NCI-H510A treated with DMSO at 0.1 percent for 48 hours (cell line): Measurements from ENCODE around the gene UTP3.
"Not testable (repeated sequence)": the region's sequence is repeated elsewhere in the genome, so short reads cannot be mapped to it uniquely, and the experiment has no call there.

Source experiments
- DNase-seq: peaks from one replicate; lab custom pipeline; 2025; lab: John Stamatoyannopoulos, UW

UTP3 gene, protein sequence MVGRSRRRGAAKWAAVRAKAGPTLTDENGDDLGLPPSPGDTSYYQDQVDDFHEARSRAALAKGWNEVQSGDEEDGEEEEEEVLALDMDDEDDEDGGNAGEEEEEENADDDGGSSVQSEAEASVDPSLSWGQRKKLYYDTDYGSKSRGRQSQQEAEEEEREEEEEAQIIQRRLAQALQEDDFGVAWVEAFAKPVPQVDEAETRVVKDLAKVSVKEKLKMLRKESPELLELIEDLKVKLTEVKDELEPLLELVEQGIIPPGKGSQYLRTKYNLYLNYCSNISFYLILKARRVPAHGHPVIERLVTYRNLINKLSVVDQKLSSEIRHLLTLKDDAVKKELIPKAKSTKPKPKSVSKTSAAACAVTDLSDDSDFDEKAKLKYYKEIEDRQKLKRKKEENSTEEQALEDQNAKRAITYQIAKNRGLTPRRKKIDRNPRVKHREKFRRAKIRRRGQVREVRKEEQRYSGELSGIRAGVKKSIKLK

DNA sequence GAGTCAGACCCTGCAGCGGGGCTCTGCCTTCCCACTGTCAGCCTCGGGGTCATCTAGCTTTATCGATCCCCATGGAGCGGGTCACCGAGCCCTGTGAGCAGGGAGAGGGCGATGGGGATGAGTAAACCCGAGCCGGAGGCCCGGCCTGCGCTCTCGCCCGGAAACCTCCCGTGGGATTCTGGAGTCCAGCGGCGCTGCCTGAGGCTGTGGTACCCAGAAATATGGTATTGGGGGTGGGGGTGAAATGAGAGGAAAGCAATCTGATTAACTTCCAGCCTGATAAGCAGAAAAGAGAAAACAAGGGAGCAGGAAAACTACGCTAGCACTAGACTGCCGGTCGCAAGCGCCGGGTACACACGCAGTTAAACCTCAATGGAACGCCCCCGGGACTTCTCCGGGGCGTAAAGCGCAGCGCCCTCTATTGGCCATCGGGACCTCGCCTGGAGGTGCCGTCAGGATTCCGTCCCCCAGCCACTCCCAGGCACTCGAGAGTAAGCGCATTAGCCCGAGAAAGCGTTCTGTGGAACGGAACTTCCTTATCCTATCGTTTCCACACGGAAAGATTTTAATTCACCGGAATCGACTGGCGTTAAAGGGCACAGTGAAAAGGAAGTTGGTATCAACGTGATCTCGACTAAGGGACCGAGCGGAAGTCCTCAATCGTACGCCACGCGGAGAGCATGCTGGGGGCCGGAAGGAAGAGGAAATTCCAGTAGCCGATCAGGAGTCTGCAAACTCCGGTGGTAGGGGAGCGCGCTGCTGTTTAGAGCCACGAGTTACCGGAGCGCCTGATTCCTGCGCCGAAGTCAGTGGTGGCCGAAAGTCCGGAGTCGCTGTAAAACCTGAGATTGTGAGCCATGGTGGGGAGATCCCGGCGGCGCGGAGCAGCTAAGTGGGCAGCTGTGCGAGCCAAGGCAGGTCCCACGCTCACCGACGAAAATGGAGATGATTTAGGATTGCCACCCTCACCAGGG is at the start of gene UTP3:
Gene UTP3 (plus strand): TSS at position 712 of the 974 bp plus-strand sequence. CDS start 146 bp downstream, at position 858.
- peak; percentile 100 for DNase-seq

DNA sequence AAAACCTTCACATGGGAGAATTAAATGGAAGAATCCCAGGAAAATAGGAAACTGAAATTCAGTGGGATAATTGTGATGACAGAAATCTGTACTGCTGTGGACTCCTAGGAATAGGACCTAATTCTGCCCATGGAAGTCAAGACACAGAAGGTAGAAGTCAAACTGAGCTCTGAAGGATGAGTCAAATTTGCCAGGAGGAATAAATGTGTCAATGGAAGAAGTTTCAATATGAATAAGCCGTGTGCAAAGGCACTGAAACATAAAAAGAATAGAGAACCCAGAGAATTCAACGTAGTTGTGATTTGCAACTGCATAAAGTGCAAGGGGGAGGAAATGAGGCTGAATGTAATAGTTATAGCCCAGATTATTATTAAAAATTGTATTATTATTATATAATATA is 48.1 kb upstream of the UTP3 start:
- DNase-seq = no peak

DNA sequence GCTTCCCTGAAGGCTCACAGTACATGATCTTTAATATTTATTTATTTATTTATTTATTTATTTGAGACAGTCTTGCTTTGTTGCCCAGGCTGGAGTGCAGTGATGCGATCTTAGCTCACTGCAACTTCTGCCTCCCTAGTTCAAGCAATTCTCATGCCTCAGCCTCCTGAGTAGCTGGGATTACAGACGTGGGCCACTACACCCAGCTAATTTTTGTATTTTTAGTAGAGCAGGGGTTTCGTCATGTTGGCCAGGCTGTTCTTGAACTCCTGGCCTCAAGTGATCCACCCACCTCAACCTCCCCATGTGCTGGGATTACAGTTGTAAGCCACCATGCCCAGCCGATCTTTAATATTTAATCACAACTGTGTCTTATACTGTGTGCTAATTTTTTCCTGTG is 37.6 kb upstream of the UTP3 start:
- not testable (repeated sequence) for DNase-seq

DNA sequence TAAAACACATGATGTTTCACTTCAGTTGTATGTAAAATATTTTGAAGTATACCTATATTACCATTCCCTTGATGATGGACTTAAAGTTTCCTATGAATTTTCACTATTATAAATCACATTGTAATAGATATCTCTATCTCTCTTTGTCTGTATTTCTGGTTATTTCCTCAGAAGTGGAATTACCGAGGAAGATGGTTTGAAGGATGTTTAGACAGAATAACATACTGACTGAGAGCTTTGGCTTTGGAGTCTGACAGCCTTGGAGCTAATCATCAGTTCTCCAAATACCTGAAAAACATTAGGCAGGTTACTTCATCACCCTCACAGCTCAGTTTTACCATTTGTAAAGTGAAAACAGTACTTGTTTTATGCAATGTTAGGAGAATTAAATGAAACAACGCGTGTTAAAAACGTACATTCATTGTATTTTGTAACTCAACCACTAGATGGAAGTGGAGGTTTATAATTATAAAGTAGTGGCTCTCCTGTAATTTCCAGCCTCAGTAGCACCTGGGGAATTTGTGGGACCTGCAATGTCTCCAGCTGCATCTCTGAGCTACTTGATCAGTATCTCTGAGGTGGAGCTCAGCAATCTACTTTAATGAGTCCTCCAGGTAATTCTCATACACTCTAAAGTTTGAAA is 36.3 kb upstream of the UTP3 start:
- peak; percentile 65 for DNase-seq

DNA sequence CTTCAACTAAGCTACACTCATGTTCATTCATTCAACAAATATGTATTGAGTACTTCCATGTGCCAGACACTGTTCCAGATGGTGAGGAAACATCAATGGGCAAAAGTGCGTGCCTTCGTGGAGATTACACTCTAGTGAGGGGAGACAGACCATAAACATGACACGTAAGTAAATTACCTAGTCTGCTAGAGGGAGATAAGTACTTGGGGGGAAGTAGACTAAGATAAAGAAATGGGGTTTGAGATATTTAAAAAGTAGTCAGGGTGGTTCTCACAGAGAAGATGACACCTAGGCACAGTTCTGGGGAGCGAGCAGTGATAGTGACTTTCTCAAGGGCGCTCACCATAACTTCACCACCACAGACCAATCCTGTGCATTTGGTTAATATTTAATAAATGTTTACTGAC is 33.7 kb upstream of the UTP3 start:
- no peak for DNase-seq

DNA sequence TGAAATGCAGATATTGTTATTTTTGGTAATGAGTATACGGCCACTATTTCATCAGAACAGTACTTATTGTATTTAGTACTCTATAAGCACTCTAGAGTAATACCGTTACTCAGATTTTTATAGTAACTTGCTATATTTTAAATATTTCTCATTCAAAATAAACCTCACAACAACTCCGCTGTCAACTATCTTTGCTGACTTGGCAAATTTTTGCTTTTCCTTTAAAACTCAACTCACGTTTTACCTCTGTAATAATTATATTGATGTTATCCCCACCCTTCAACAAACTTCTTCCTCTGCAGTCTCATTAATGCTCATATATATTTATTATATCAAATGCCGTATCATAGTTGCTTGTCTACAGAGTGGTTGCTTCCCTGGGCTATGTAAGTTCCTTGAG is 31.0 kb upstream of the UTP3 start:
- no peak for DNase-seq

DNA sequence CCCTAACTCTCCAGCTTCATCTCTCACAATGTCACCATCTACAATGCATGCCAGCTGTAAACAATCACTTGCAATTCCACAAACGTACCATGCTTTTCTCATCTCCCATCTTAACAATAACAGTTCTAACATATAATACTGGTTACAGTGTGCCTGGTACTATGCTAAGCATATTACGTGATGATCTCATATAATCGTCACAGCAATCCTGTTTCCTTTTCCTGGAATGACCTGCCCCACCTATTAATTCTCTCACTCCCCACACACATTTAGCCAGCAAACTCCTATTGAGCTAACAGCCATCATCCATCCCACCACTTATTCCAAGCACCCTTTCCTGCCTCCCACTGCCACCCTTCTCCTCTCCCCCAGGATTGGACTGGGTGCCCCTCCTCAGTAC is 29.9 kb upstream of the UTP3 start:
- no peak for DNase-seq

DNA sequence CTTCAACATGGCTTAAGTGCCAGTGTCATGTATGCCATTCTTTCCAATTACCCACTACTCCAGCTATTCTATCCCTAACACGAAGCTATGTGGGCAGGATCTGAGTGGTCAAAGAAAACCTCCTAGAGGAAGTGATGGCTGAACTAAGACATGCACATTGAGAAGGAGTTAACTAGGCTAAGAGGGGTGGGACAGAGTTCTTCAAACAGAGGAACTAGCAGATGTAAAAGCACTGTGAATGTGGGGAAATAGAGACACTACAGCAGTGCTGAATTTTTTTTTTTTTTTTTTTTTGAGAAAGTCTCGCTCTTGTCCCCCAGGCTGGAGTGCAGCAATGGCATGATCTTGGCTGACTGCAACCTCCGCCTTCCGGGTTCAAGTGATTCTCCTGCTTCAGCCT is 28.2 kb upstream of the UTP3 start:
- no peak for DNase-seq

DNA sequence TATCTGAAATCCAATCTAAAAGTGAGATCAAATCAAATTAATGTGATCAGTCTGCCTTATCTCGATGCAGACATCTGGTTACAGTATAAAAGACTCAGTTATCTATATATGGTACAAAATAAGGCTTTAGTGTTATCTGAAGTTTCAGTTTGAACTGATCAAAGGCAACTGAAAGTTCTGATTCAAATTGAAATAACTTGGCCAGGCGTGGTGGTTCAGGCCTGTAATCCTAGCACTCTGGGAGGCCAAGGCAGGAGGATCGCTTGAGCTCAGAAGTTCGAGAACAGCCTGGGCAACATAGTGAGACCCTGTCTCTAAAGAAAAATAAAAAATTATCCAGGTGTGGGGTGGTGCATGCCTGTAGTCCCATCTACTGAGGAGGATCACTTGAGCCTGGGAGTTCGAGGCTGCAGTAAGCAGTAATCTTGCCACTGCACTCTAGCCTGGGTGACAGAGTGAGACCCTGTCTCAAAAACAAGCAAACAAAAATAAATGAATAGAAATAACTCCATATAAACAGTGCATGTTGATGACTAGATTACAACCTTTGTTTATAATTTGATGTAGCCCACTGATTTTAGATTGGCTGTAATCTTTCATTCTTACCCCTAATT is 26.9 kb upstream of the UTP3 start:
- not testable (repeated sequence) for DNase-seq

DNA sequence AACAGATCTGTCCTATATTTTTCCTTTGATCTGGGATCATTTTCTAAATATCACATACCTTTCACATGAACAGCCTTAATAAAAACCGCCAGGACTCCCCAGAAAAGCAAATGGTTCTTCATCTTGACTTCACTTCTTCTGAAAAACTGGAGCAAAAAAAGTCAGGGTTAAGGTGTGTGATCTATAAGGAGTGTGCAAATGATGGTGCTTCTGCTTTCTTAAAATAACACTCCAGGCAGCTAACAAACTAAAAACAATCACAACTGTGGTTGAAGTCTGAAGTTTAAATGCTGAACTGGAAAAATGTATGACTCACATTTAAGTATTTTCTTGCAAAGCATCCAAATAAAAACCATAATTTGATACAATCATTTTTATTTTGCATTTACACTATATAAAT is 22.0 kb upstream of the UTP3 start, which contains the start of gene JCHAIN:
Gene JCHAIN (minus strand): TSS at position 140 of the 400 bp plus-strand sequence. CDS start 18 bp downstream, at position 122.
- DNase-seq = no peak

DNA sequence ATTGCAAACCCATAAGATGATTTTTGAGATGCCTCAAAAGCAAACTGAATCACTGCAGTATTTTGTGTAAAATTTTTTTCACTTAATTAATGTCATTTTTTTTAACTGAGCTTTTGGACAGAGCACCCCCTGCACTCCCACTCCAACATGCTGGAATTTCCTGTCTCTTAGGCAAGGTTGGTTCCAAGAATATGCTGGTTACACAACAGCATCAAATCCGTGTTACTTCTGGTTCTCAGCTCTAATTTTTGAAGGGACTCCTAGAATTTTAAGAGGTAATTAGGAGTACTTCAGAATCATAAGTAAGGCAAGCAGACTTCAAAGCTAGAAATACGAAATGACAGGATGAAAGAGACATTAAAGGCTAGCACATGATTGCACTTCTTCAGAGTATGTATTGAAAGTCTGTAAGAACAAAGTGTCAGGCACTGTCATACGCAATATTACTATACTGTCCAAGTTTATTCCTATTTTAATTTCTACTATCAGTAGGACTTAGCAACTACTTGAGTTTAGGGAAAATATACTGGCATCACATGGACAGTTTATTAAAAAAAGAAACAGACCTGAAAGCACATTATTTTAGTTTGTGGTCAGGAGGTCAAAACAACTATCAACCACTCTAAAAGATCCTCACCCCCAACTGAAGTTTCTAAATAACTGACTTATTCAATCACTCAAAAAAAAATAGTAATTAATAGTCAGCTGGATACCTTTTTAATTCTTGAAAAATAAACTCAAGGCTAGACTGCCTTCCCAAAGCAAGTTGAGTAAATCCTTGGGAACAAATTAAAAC is 20.4 kb upstream of the UTP3 start:
- no peak for DNase-seq

DNA sequence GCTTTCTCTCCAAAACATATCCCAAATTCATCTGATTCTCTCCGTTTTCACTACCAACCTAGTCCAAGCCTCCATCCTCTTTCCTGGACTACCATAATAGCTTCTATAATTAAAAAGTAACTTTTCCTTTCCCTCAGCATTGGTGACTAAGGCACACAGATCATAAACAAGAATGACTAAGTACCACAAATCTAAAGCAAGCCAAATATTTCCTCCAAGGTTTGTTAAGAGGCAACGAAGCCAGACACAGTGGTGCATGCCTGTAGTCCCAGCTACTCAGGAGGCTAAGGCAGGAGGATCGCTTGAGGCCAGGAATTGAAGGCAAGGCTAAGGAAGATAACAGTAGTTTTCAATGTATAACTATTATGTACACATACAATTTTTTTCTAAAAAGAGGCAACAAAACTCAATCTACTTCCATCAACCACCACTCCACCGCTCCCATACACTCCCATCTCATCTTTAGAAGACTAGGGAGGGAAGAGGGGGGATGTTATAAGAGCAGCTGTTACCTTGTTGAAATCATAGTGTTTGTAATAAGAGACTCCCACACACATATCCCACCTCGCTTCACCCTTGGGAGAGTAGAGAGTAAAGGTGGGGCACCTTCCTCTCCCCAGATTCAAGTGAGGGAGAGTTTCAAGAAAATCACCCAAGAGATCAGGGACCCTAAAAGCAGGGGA is 17.9 kb upstream of the UTP3 start:
- no peak for DNase-seq

DNA sequence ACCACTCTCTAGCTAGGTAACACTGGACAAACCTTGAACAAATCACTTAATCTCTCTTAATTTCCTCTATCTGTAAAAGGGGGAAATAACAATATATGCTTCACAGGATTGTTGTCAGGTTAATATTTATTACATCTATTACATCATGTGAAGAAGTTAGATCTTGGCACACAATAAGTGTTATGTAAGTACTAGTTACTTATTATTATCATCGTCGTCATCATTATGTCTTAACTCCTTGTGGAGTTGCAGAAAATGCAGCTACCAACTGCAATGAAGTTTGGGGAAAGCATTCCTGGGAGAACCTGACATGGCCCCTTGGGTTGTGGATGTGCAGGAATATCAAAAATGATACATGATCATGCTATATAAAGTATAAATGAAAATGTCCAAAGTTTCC is 17.2 kb upstream of the UTP3 start:
- DNase-seq = no peak

DNA sequence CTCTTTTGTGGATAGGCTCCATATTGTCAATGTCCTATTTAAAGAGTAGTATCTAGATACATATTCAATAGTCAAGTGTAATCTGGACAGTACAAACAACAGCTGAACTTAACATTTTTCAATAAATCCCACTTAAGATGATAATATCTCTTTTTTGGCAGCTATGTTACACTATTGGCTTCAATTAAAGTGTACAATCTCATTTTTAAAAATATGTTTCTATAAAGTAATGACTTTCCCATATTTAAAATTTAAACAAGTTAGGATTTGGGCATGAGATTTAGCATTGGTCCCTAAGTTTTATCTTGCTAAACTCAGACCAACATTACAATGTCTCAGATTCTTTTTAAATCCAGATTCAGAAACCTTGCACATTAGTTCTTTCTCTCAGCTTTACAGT is 14.1 kb upstream of the UTP3 start:
- DNase-seq = no peak

DNA sequence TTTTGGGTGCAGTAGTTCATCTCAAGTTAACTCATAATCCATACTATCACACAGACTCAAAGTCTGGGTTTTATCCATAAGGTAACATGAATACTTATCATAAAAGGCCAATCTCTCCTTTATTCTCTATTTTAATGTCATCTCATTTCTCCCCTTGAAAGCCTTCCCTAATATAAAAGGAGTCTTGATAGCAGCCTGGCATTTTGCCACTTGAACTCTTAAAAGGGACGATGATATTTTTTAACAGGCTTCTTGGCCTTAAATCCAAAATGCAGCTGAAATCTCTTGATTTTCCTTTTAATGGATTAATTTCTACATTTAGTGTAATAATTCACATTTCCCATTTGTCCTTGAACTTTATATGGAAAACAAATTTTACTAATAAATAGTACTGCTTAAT is 13.6 kb upstream of the UTP3 start:
- no peak for DNase-seq

DNA sequence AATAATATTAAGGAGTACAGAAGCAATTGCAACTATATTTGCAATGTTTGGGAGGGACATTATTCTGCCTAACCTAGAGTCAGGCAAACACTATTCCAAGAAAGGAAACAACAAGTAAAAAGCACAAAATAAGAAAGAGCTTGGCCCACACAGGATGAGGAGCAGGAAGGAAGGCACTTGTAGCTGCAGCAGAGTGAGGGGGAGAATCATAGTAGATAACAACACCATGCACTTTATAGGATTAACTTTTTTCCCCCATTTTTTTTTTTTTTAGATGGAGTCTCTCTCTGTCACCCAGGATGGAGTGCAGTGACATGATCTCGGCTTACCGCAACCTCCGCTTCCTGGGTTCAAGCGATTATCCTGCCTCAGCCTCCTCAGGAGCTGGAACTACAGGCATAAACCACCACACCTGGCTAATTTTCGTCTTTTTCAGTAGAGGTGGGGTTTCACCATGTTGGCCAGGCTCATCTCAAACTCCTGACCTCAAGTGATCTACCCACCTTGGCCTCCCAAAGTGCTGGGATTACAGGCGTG is 11.7 kb upstream of the UTP3 start:
- no peak for DNase-seq

DNA sequence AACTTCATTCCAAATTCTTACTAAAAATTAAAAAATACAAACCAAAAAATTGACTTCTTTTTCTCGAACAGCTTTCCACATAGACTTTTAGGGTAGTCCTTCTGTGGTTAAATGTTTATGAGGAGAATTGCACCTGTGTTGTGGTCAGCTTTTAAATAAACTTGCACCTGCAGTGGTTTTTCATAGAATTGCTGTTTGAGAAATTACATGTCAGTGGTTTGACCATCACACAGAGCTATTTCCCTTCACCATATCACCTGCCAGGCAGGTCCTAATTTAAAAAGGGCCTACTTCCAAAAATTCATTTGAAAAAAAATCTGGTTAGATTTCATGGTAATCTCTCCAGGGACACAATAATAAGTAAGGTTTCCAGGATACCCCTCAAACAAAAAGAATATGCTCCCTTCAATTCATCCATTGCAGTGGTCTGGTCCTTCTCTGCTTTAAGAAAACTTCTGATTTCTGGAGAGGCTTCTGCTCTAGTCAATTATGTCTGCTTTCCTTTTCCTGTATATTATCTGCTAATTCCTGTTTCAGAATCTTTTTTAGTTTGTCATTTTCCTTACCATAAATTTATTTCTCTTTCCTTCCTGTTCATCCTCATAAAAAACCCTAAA is 9.8 kb upstream of the UTP3 start:
- no peak for DNase-seq

DNA sequence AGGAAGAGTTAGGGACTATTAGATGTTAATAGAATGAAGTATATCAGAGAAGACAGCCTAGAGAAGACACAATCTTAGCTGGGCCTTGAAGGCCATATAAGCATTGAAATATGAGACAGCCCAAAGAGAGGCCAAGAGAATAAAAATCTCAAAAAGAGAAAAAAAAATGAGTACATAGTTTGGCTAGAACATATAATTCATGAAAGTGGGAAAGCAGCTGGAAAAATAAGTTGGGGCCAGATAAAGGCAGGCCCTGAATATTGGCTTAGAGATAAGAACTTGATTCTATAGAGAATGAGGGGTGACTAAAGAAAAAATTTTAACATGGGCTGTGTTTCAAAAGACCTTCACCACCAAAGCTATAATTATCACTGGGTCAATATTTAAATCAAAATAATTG is 7.4 kb upstream of the UTP3 start:
- DNase-seq = no peak

DNA sequence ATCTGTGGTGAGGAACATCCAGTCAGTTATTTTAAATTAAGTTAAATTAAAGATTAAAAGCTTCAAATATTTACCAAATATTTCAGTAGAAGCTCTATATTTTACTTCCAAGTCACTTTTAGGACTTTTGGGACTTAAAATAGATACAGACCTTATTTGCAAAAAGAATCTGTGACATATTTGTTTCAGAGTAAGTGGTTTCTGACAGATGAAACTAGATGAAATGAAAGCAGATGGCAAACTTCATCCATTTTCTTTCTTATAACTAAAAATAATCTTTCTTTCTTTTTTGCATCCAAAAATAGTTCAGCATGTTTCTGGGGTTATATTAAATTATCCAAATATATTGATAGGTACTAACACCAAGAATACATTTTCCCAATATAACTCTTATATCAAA is 6.6 kb upstream of the UTP3 start:
- no peak for DNase-seq

DNA sequence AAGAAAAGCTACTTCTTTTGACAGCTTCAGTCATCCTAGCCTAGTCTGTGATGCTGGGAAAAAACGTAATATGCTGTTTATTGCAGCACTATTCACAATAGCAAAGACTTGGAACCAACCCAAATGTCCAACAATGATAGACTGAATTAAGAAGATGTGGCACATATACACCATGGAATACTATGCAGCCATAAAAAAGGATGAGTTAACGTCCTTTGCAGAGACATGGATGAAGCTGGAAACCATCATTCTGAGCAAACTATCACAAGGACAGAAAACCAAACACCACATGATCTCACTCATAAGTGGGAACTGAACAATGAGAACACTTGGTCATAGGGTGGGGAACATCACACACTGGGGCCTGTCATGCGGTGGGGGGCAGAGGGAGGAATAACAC is 6.2 kb upstream of the UTP3 start:
- not testable (repeated sequence) for DNase-seq
